Erythroblast (primary cell): ENCODE data around the gene TMEM209.

Experiments used
- GATA1 ChIP-seq: IDR thresholded peaks from 2 replicates; pipeline ENCODE4 v1.6.1; 2011; ENCODE audit warnings: low read depth, mild to moderate bottlenecking, control low read depth, low read length, moderate library complexity
- POLR2A ChIP-seq: IDR thresholded peaks from 2 replicates; pipeline ENCODE4 v1.6.1; 2011; ENCODE audit warnings: mild to moderate bottlenecking, low read length

- TF ChIP-seq POLR2A: no peak
- TF ChIP-seq GATA1: no peak
Observed at GRCh38 chr7:130201796-130202195, 3.4 kb downstream of the TMEM209 start.
